Measurements from ENCODE around the gene PSMB5.

DNA sequence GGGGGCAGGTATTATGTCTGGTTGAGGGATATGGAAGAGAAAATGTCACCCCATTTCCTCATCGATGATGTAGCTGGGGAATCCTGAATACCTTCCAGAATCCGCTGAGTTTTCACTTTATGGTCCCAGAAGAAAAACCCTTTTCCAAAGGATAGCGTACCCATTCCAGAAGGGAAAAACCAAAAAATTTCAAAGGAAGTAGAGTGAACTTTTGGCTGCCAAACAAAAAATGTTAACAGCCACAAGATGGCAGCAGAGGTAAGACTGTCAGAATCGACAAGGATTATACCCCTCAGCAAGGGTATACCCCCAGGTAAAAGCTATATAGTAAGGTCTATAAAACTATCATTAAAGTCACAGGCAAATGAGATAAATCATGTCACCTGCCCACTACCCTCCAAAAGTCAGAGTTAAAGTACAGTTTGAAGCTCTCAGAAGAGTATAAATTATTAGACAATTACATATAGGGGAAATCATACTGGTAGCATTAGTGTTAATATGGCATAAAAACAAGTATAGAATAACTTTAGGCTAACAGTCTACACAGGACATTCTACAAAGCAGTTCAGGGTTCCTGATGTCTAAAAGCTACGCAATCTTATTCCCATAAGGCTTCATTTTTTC, 42.2 kb upstream of the PSMB5 start:
- TF ChIP-seq POLR2A (IDR thresholded peaks at IDR 0.05; ENCODE audit: low read depth, low read length) (no peak), TAF1 (IDR thresholded peaks at IDR 0.05; ENCODE audit: low read depth, low read length) (no peak), POLR2AphosphoS5 (IDR thresholded peaks at IDR 0.05; ENCODE audit: low read depth, low read length) (no peak), SPI1 (IDR thresholded peaks at IDR 0.05; ENCODE audit: low read depth, low read length) (no peak), POU2F2 (IDR thresholded peaks at IDR 0.05; ENCODE audit: low read depth, low read length) (no peak)
